Endothelial cell of umbilical vein (primary cell): Measurements from ENCODE around the gene PWP1. TPM values are rescaled to one million over a fixed set of nuclear protein-coding genes. Genes with fewer than 3 reads are reported as not detected.
"Not testable (repeated sequence)": the region's sequence is repeated elsewhere in the genome, so short reads cannot be mapped to it uniquely, and the experiment has no call there.

Experiments used
- BruUV-seq: library from RNA; stranded (reverse); fragments of 400-500 nt; replicated peaks from 2 replicates; lab custom pipeline; 2021; lab: Mats Ljungman, UMichigan
- CTCF ChIA-PET: fragments of 300-600, 350-600 bp; sonication (Branson Sonifier 250); formaldehyde crosslinking; loops from one replicate; lab custom pipeline; 2021; ENCODE audit warnings: antibody characterized with exemption, inconsistent platforms; lab: Charles Lee
- POLR2A ChIA-PET: fragments of 300-600, 350-600 bp; sonication (Branson Sonifier 250); formaldehyde crosslinking; loops from one replicate; lab custom pipeline; 2021; ENCODE audit warnings: antibody characterized with exemption, inconsistent platforms; lab: Charles Lee
- DNase-seq: peaks from one replicate; pipeline ENCODE4 v3.0.0-alpha.2; 2011; ENCODE audit warnings: low read depth, low spot score
- FAIRE-seq: peaks from 2 replicates; lab custom pipeline; 2011; peaks lifted over from hg19 to GRCh38; lab: Jason Lieb, UNC
- H2AFZ ChIP-seq: 2 replicates; pipeline ENCODE4 v1.6.0; 2012; ENCODE audit warnings: low read depth, low read length, control low read depth, inconsistent platforms
- H3K27ac ChIP-seq: 2 replicates; pipeline ENCODE4 v1.5.1; 2011; ENCODE audit warnings: low read depth, mild to moderate bottlenecking, control low read depth, low read length, moderate library complexity; ENCODE audit not compliant: insufficient read depth
- H3K27me3 ChIP-seq, 2 experiments: 2 replicates each; pipeline versions ENCODE4 v1.6.0 to v1.6.1; 2011; ENCODE audit warnings: low read length in 2 of 2, mixed read lengths in 1 of 2; ENCODE audit not compliant: control insufficient read depth in 2 of 2, insufficient read depth in 2 of 2
- H3K36me3 ChIP-seq, 2 experiments: 2 replicates in 1 of 2; 3 replicates in 1 of 2; pipeline ENCODE4 v1.5.1; 2011; ENCODE audit warnings: low read length in 2 of 2, mild to moderate bottlenecking in 1 of 2, moderate library complexity in 1 of 2; ENCODE audit not compliant: control insufficient read depth in 2 of 2, insufficient read depth in 2 of 2; ENCODE audit errors: extremely low read depth in 1 of 2
- H3K4me1 ChIP-seq: 3 replicates; pipeline ENCODE4 v1.5.1; 2011; ENCODE audit warnings: mild to moderate bottlenecking, low read length; ENCODE audit not compliant: control insufficient read depth, insufficient read depth; ENCODE audit errors: extremely low read depth
- H3K4me2 ChIP-seq: 2 replicates; pipeline ENCODE4 v1.6.1; 2011; ENCODE audit warnings: low read length, control low read depth, mixed read lengths; ENCODE audit not compliant: insufficient read depth
- H3K4me3 ChIP-seq, 3 experiments: fragments of 200-600 bp in 1 of 3; sonication (generic), shearing (Covaris generic) in 1 of 3; replicated peaks in 1 of 3; 2 replicates each; pipeline ENCODE4 v1.5.1; 2011 to 2016; ENCODE audit warnings: control low read depth in 3 of 3, low read length in 3 of 3, mild to moderate bottlenecking in 2 of 3, inconsistent platforms in 1 of 3, low read depth in 1 of 3, moderate library complexity in 1 of 3; ENCODE audit not compliant: insufficient read depth in 1 of 3
- H3K79me2 ChIP-seq: 2 replicates; pipeline ENCODE4 v1.6.0; 2012; ENCODE audit warnings: low read length, inconsistent platforms; ENCODE audit not compliant: control insufficient read depth, insufficient read depth
- H3K9ac ChIP-seq: replicated peaks from 2 replicates; pipeline ENCODE3; 2011; ENCODE audit warnings: low read length, control low read depth; ENCODE audit not compliant: insufficient read depth; ENCODE audit errors: extremely low read depth
- H3K9me1 ChIP-seq: replicated peaks from 3 replicates; pipeline ENCODE4 v1.6.0; 2011; ENCODE audit warnings: mild to moderate bottlenecking, low read length; ENCODE audit not compliant: control insufficient read depth, insufficient read depth; ENCODE audit errors: extremely low read depth
- H3K9me3 ChIP-seq: replicated peaks from 2 replicates; pipeline ENCODE4 v1.5.1; 2012; ENCODE audit warnings: low read length, inconsistent platforms; ENCODE audit not compliant: control insufficient read depth, insufficient read depth
- H4K20me1 ChIP-seq: replicated peaks from 2 replicates; pipeline ENCODE3; 2011; ENCODE audit warnings: mild to moderate bottlenecking, low read length; ENCODE audit not compliant: control insufficient read depth, insufficient read depth; ENCODE audit errors: extremely low read depth
- EZH2 ChIP-seq: IDR thresholded peaks from 2 replicates; pipeline ENCODE4 v1.6.1; 2012; ENCODE audit warnings: borderline replicate concordance, low read depth, mild to moderate bottlenecking, moderate library complexity, low read length, inconsistent platforms; ENCODE audit not compliant: severe bottlenecking
- FOS ChIP-seq: IDR thresholded peaks from 2 replicates; pipeline ENCODE4 v1.6.1; 2011; ENCODE audit warnings: mild to moderate bottlenecking, low read length, moderate library complexity, borderline replicate concordance; ENCODE audit not compliant: insufficient read depth
- GATA2 ChIP-seq: IDR thresholded peaks from 2 replicates; pipeline ENCODE4 v1.7.0; 2011; ENCODE audit warnings: low read depth, mild to moderate bottlenecking, moderate library complexity, mixed read lengths, low read length; ENCODE audit not compliant: insufficient read length, insufficient read depth
- JUN ChIP-seq: IDR thresholded peaks from 2 replicates; pipeline ENCODE4 v1.6.1; 2011; ENCODE audit warnings: borderline replicate concordance, low read depth; ENCODE audit not compliant: insufficient read length, insufficient read depth
- MYC ChIP-seq: IDR thresholded peaks from one replicate; pipeline ENCODE4 v1.6.1; 2011; ENCODE audit warnings: mild to moderate bottlenecking, low read depth, low read length
- POLR2A ChIP-seq: IDR thresholded peaks from 2 replicates; pipeline ENCODE4 v1.6.1; 2012; ENCODE audit warnings: low read depth, mild to moderate bottlenecking, control low read depth, low read length
- POLR2AphosphoS5 ChIP-seq: IDR thresholded peaks from 2 replicates; pipeline ENCODE4 v1.6.1; 2012; ENCODE audit warnings: low read depth, mild to moderate bottlenecking, control low read depth, low read length, moderate library complexity; ENCODE audit not compliant: insufficient read depth
- dilution Hi-C: fragments of 300-500 bp; cut with MboI; formaldehyde crosslinking; loops from one replicate; pipeline ENCODE4 v1.15.0; 2019; ENCODE audit warnings: low sequenced_read_pairs; ENCODE audit not compliant: extremely low pct_ligation_motif_present
- intact Hi-C: fragments of 100-400 bp; cut with micrococcal nuclease; formaldehyde crosslinking; loops from one replicate; pipeline ENCODE4 v1.10.0; 2022
- polyA plus RNA-seq, 4 experiments: library from polyadenylated mRNA; depleted of rRNA in 3 of 4; stranded (reverse) in 3 of 4; unstranded in 1 of 4; fragments of >200 nt; gene quantifications; 2 replicates each; pipeline versions ENCODE4 v1.2.1 to v1.2.3, GENCODE V29; 2011 to 2012; ENCODE audit warnings: missing spikeins in 1 of 4
- total RNA-seq: library from RNA; stranded (reverse); gene quantifications from 2 replicates; pipeline ENCODE4 v1.2.3, GENCODE V29; 2021
- TF ChIP-seq, protein P1 (sequence below), 2 donors: IDR thresholded peaks; 1 replicate in 1 of 2; 2 replicates in 1 of 2; pipeline ENCODE4 v1.5.1; 2011; ENCODE audit warnings: low read length in 2 of 2, mild to moderate bottlenecking in 2 of 2, moderate library complexity in 2 of 2, control low read depth in 1 of 2, inconsistent platforms in 1 of 2, low read depth in 1 of 2; ENCODE audit not compliant: insufficient read depth in 1 of 2; ENCODE audit errors: extremely low read depth in 1 of 2
- TF ChIP-seq, protein P2 (sequence below): IDR thresholded peaks from 2 replicates; pipeline ENCODE4 v1.6.1; 2011; ENCODE audit not compliant: insufficient read depth, insufficient read length

Gene PWP1
- total and polyA plus RNA-seq, 2 donors (not counting 3 experiments of a cell fraction or from before 2014, with no cell fraction given), result 70.8 to 154 TPM

DNA sequence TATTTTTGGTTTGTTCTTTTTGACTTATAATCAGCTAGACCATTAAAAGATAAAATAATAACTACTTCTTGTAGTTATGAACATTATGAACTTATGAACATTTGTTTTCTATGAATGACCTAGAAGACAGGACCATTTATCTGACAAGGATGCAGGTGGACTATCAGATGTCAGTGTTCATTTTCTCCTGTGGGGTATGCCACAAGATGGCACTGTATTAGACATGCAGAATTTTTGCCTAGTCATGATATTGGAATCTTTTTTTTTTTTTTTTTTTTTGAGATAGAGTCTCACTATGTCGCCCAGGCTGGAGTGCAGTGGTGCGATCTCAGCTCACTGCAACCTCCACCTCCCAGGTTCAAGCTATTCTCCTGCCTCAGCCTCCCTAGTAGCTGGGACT lies 10.2 kb downstream of the PWP1 start:
- H3K9me3 ChIP-seq, H3K9me1 ChIP-seq, H4K20me1 ChIP-seq, H3K79me2 ChIP-seq, H3K4me3 ChIP-seq, H3K27me3 ChIP-seq, H3K9ac ChIP-seq, H3K4me1 ChIP-seq, dilution Hi-C loops, BruUV-seq, FAIRE-seq, H2AFZ ChIP-seq, H3K4me2 ChIP-seq, POLR2A ChIA-PET: not testable (repeated sequence)
- DNase-seq, result peak; percentile 28
- CTCF ChIA-PET, result interaction anchor here (0.6 to 4.0 kb wide), 7 partner anchors 13 to 289 kb away, joined by 3 to 17 read pairs (median 3); no protein-coding TSS in a partner anchor
- peaks cover 27 to 31% of the 10 kb centered on the region in 2 experiments for H3K36me3 ChIP-seq
- TF ChIP-seq, protein P1, sequence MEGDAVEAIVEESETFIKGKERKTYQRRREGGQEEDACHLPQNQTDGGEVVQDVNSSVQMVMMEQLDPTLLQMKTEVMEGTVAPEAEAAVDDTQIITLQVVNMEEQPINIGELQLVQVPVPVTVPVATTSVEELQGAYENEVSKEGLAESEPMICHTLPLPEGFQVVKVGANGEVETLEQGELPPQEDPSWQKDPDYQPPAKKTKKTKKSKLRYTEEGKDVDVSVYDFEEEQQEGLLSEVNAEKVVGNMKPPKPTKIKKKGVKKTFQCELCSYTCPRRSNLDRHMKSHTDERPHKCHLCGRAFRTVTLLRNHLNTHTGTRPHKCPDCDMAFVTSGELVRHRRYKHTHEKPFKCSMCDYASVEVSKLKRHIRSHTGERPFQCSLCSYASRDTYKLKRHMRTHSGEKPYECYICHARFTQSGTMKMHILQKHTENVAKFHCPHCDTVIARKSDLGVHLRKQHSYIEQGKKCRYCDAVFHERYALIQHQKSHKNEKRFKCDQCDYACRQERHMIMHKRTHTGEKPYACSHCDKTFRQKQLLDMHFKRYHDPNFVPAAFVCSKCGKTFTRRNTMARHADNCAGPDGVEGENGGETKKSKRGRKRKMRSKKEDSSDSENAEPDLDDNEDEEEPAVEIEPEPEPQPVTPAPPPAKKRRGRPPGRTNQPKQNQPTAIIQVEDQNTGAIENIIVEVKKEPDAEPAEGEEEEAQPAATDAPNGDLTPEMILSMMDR (IDR thresholded peaks at IDR 0.05; ENCODE audit: extremely low read depth in 1 of 2, insufficient read depth in 1 of 2, low read depth in 1 of 2, low read length in 2 of 2), result peak; percentile 21 to 26
- peak overlapping the region; percentile 16 for H3K27ac ChIP-seq
- intact Hi-C loops, result loop anchor here (1.0 kb wide), 1 partner anchor 190 kb away; no protein-coding TSS in a partner anchor

DNA sequence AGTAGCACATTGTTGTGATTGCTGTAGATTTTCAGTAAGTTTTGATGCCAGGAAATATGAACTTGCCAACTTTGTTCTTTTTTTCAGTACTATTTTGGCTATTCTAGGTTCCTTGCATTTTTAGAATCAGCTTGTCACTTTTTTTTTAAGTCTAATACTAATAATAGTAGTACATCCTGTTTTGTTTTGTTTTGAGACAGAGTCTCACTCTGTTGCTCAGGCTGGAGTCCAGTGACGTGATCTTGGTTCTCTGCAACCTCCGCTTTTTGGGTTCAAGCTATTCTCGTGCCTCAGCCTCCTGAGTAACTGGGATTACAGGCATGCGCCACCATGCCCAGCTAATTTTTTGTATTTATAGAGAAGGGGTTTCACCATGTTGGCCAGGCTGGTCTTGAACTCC lies 16.5 kb downstream of the PWP1 start:
- Histone ChIP-seq H2AFZ (no peak overlapping the region), H3K4me1 (no peaks in the 10 kb centered on the region), H3K27ac (no peak overlapping the region), H3K9me1 (no peaks in the 10 kb centered on the region), H3K36me3 (peaks cover 19 to 38% of the 10 kb centered on the region in 2 experiments), H3K4me3 (no peak overlapping the region), H3K9me3 (no peaks in the 10 kb centered on the region), H4K20me1 (no peaks in the 10 kb centered on the region), H3K4me2 (no peak overlapping the region), H3K27me3 (no peaks in the 10 kb centered on the region), H3K9ac (no peak overlapping the region), H3K79me2 (peaks cover 3% of the 10 kb centered on the region)
- CTCF ChIA-PET, result interaction anchor here (0.6 kb wide), 1 partner anchor 26 kb away, joined by 3 read pairs; no protein-coding TSS in a partner anchor
- TF ChIP-seq FOS, result no peak
- no peak for TF ChIP-seq JUN
- TF ChIP-seq POLR2AphosphoS5, result no peak
- no peak for TF ChIP-seq GATA2
- no peak for TF ChIP-seq EZH2
- TF ChIP-seq POLR2A, result no peak
- no peak for TF ChIP-seq MYC
- TF ChIP-seq, protein P1 (IDR thresholded peaks at IDR 0.05; ENCODE audit: extremely low read depth in 1 of 2, insufficient read depth in 1 of 2, low read depth in 1 of 2, low read length in 2 of 2), result no peak
- TF ChIP-seq, protein P2, sequence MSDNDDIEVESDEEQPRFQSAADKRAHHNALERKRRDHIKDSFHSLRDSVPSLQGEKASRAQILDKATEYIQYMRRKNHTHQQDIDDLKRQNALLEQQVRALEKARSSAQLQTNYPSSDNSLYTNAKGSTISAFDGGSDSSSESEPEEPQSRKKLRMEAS, result no peak
- no peak for FAIRE-seq
- dilution Hi-C loops (no loop called here), intact Hi-C loops (no loop called here)
- BruUV-seq, result no TSS peak
- DNase-seq, result no peak
- POLR2A ChIA-PET, result no interaction called here
